Gastrocnemius medialis (tissue), 4 donors: ENCODE results near the gene TMEFF1.

Experiments
- CTCF ChIP-seq, 5 experiments: fragments of 450-650 bp in 3 of 5; fragments of 200-600 bp in 2 of 5; sonication (generic) in 2 of 5; IDR thresholded peaks in 4 of 5; conservative IDR thresholded peaks in 1 of 5; 1 replicate in 4 of 5; 2 replicates in 1 of 5; pipeline ENCODE4 v1.5.1; 2016 to 2019; ENCODE audit warnings: antibody characterized with exemption in 5 of 5, mild to moderate bottlenecking in 3 of 5, moderate library complexity in 3 of 5
- POLR2A ChIP-seq, 2 donors: fragments of 450-650 bp; IDR thresholded peaks; one replicate each; pipeline ENCODE4 v1.6.1; 2017; ENCODE audit warnings: antibody characterized with exemption in 2 of 2, mild to moderate bottlenecking in 2 of 2, moderate library complexity in 2 of 2

DNA sequence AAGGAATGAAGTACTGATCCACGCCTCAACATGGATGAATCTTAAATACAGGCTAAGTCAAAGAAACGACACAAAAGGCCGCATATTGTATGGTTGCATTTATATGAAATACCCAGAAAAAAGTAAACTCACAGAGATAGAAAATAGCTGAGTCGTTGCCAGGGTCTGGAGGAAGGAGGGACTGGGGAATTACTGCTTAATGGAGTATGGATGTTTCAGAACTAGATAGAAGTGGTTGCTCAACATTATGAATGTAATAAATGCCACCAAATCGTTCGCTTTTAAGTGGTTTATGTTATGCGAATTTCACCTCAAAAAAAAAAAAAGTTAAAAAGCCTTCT is 46.8 kb upstream of the TMEFF1 start:
- TF ChIP-seq CTCF (IDR thresholded peaks at IDR 0.05 in 4 of 5, conservative IDR thresholded peaks at IDR 0.05 in 1 of 5), result no peak
- TF ChIP-seq POLR2A (IDR thresholded peaks at IDR 0.05), result no peak
